ENCODE data around the gene MAIP1.
"Not testable (repeated sequence)": the region's sequence is repeated elsewhere in the genome, so short reads cannot be mapped to it uniquely, and the experiment has no call there.

MAIP1 gene

GRCh38 chr2:199955339-199956061 lies at the start of gene MAIP1, which contains the start of gene TYW5:
Gene MAIP1 (plus strand): TSS chr2:199955582. CDS start chr2:199955799, 217 bp downstream.
Gene TYW5 (minus strand): TSS chr2:199955491. CDS start chr2:199955470, 21 bp downstream.
- H3K4me3 ChIP-seq (ENCODE audit: control insufficient read depth, low read depth, low read length) = peak within 1 kb of the TSS; percentile 90
- peak; percentile 43 for DNase-seq (ENCODE audit: low read depth)
- peak; percentile 28 for TF ChIP-seq CTCF (IDR thresholded peaks at IDR 0.05; ENCODE audit: control insufficient read depth, insufficient read depth, low read depth, low read length, missing control alignments)

- no peak for DNase-seq (ENCODE audit: low read depth)
- TF ChIP-seq CTCF (IDR thresholded peaks at IDR 0.05; ENCODE audit: control insufficient read depth, insufficient read depth, low read depth, low read length, missing control alignments) = no peak
- no peak overlapping the region for H3K4me3 ChIP-seq (ENCODE audit: control insufficient read depth, low read depth, low read length)
These were observed 48.2 kb upstream of the MAIP1 start for GRCh38 chr2:199907008-199907714.

- H3K4me3 ChIP-seq (ENCODE audit: control insufficient read depth, low read depth, low read length) = peak overlapping the region; percentile 30
- TF ChIP-seq CTCF (IDR thresholded peaks at IDR 0.05; ENCODE audit: control insufficient read depth, insufficient read depth, low read depth, low read length, missing control alignments) = no peak
- no peak for DNase-seq (ENCODE audit: low read depth)
These were observed 44.9 kb upstream of the MAIP1 start for GRCh38 chr2:199910338-199911051.

- DNase-seq (ENCODE audit: low read depth) = peak; percentile 84
- H3K4me3 ChIP-seq (ENCODE audit: control insufficient read depth, low read depth, low read length) = peak within 1 kb of the TSS; percentile 95
These were observed 44.1 kb upstream of the MAIP1 start, which contains the start of gene C2orf69 for GRCh38 chr2:199911052-199911876. Gene C2orf69 (plus strand): TSS chr2:199911293. CDS start chr2:199911439, 146 bp downstream.

GRCh38 chr2:199911877-199912161 lies 43.6 kb upstream of the MAIP1 start:
- peak overlapping the region; percentile 95 for H3K4me3 ChIP-seq (ENCODE audit: control insufficient read depth, low read depth, low read length)
- no peak for DNase-seq (ENCODE audit: low read depth)
- TF ChIP-seq CTCF (IDR thresholded peaks at IDR 0.05; ENCODE audit: control insufficient read depth, insufficient read depth, low read depth, low read length, missing control alignments) = no peak

More at GRCh38 chr2:199911052-199911876, 44.1 kb upstream of the MAIP1 start, which contains the start of gene C2orf69:
- no peak for TF ChIP-seq CTCF (IDR thresholded peaks at IDR 0.05; ENCODE audit: control insufficient read depth, insufficient read depth, low read depth, low read length, missing control alignments)

GRCh38 chr2:199912553-199913114 lies 42.7 kb upstream of the MAIP1 start:
- peak overlapping the region; percentile 95 for H3K4me3 ChIP-seq (ENCODE audit: control insufficient read depth, low read depth, low read length)
- not testable (repeated sequence) for DNase-seq (ENCODE audit: low read depth)
